Bronchial smooth muscle cell (primary cell): ENCODE results near the gene BBS9. TPM values are rescaled to one million over a fixed set of nuclear protein-coding genes. Genes with fewer than 3 reads are reported as not detected.

Source experiments
- total RNA-seq: library from RNA; depleted of rRNA; stranded (reverse); fragments of >200 nt; gene quantifications from 2 replicates; pipeline ENCODE4 v1.2.1, GENCODE V29; 2014

BBS9 gene
- total RNA-seq = 22.8 and 27.1 TPM in 2 replicates

DNA sequence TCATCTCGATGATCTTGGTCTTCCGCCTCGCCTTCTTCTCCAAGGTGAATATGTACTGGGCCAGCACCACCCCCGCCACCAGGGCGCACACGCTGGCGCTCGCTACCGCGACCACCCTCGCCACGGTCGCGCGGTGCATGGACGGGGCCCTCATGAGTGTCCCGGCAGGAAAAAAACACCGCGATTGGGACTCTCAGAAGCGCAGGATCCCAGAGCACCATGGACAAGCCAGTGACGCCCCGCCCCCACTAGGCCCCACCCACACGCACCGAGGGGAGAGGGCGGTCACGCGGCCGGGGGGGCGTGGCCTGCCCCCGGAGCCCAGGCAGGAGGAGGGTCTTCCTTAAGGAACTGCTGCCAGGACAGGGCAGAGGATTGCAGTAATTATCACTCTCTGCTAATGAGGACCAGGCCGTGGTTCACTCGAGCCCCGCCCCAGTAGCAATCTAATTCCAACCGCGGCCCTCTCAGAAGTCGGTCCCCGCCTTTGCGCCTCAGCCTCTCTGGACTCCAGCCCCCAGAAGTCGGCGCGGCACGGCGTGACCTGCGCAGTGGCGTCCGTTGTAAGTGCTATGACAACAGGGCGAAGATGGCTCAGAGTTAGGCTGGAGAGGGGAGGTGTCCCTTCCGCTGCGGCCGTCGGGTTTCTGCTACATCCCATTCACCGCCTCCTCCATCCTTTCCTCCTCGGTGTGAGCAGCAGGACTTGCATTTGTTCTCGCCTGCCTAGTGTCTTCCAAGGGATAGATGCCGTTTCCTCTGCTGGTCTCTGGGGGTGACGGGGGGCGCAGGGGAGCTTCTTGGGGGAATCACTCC is at the start of gene BBS9:
Gene BBS9 (plus strand): TSS at position 575 of the 816 bp plus-strand sequence. CDS start 16,689 bp downstream, outside the sequence.

DNA sequence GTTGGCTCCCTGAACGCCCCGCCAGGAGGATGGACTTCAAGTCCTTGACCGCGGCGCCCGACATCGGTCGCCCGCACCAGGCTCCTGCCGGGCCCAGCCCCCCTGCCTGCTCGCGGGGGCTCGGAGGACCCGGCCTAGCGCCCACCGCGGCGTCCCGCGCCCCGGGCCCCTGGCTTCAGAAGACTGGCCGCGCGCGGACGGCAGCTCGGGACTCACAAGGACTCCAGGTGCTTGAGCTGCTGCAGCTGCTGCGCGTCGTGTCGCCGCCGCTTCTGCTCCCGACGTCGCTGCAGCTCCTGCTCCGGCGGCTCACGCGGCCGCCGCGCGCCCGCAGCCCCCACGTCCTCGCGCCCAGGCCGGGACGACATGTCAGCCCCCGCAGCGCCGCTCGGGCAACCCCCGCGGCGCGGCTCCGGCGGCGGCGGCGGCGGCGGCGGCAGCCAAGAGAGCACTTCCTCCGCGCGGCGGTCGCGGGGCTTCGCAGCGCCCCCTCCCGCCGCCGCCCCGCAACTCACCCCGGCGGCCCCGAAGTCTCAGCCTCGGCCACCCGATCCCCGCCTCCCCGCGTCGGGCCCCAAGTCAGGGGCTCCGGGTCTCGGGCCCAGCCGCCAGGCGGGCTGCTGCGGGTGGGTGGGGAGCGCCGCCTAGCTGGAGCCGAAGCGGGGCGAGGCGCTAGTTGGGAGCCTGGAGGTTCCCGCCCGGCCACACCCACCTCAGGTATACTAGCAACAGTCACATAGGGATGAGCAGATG is 20.2 kb upstream of the BBS9 start, which contains the start of gene RP9:
Gene RP9 (minus strand): TSS at position 400 of the 753 bp plus-strand sequence. CDS start 32 bp downstream, at position 368.

Other genes with a start within 250 kb of the BBS9 start
- 23.2 and 30.6 TPM in 2 replicates for gene KBTBD2, start 237.8 kb upstream of the BBS9 start, total RNA-seq
- gene FKBP9, start 172.1 kb upstream of the BBS9 start, total RNA-seq = 428 and 556 TPM in 2 replicates
- gene NT5C3A, start 66.8 kb upstream of the BBS9 start, total RNA-seq = 11.3 and 19.4 TPM in 2 replicates
- 9.4 and 11.0 TPM in 2 replicates for gene RP9, start 20.2 kb upstream of the BBS9 start, total RNA-seq